Activated CD8-positive, alpha-beta memory T cell treated with anti-CD3 and anti-CD28 coated beads, Interleukin-2, amount 50 U/mL, for 1 hour (primary cell): ENCODE data around the gene KDF1.
"Not testable (repeated sequence)": the region's sequence is repeated elsewhere in the genome, so short reads cannot be mapped to it uniquely, and the experiment has no call there.

Experiments used
- DNase-seq: peaks from one replicate; pipeline ENCODE4 v3.0.0-alpha.2; 2020; ENCODE audit errors: extremely low read depth

The KDF1 gene

DNA sequence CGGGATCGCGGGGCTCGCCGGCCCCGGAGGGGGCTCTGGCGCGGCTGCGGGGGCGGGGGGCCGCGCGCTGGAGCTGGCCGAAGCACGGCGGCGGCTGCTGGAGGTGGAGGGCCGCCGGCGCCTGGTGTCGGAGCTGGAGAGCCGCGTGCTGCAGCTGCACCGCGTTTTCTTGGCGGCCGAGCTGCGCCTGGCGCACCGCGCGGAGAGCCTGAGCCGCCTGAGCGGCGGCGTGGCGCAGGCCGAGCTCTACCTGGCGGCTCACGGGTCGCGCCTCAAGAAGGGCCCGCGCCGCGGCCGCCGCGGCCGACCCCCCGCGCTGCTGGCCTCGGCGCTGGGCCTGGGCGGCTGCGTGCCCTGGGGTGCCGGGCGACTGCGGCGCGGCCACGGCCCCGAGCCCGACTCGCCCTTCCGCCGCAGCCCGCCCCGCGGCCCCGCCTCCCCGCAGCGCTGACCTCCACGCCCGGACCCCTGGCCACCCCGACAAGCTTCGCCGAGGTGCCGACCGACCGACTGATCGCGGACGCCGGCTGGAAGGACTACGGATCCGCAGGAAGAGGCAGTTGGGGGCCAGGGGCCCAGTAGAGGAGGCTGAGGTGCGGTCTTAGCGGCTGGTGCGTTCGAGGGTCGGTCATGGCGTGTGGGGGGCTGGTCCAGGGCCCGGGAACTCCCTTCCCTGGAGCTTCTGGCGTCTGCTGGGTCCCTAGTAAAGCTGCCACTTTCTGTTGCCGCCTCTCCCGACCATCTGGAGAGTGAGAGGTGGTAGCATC, 33.9 kb upstream of the KDF1 start:
- no peak for DNase-seq

DNA sequence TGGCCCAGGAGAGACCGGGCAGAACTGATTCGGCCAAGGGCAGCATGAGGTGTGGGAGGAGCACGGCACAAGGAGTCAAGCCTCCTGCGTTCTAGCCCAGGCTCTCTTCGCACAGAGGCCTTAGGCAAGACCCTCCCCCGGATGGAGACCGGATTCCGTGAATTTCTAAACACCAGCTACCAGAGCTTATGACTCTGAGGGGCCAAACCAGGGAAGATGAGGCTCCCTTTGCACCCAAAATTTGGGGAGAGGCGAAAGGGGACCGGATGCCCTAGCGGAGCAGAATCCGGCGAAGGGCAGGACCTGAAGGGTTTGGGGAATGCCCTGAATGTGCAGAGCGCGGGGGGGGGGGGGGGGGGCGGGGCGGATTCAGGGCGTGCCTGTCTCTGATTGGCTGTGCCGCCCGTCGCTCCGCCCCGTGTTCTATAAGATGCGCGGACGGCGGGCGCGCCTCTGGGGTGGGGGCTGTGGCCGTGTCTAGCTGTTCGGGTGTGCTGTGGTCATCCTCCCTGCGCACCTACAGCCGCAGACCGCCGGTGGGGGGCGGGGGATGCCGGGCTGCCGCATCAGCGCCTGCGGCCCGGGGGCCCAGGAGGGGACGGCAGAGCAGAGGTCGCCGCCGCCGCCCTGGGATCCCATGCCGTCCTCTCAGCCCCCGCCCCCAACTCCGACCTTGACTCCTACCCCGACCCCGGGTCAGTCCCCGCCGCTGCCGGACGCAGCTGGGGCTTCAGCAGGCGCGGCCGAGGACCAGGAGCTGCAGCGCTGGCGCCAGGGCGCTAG, 33.2 kb upstream of the KDF1 start, which contains the start of gene TRNP1:
Gene TRNP1 (plus strand): TSS at position 456 of the 783 bp plus-strand sequence. CDS start 95 bp downstream, at position 551.
- peak; percentile 38 for DNase-seq

DNA sequence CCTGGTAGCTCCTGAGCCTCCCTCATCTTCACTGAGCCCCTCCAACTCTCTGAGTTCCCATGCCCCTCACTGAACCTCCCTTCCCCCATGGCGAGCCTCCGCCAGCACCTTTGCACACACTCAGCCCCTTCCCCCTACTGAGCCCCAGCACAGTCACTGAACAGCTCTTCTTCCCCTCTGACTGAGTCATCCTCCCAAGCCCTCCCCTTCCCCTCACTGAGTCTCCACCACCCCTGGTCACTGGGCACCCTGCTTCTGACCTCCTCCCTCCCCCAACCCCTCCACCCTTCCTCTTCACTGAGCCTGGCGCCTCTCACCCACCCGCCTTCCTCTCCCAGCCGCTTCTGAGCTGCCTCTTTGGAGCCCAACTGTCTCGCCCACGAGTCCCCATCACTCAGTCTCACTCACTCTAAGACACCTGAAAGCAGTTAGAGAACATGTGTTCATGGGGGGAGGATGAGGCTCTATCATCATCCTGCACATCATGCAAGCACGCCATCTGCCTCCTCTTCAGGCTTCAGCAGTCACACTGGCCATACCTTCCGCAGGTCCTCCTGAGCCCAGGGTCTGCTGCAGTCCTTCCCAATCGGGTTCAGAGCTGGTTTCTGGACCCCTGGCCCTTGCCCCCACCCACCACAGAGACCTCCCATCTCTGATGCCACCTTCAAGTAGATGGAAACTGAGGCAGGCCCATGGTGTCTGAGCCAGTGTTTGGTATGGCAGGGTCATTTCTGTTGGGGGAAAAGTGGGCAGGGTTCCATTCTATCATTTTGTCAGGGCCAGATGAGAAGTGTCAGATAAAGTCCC, 31.2 kb upstream of the KDF1 start:
- DNase-seq: no peak

DNA sequence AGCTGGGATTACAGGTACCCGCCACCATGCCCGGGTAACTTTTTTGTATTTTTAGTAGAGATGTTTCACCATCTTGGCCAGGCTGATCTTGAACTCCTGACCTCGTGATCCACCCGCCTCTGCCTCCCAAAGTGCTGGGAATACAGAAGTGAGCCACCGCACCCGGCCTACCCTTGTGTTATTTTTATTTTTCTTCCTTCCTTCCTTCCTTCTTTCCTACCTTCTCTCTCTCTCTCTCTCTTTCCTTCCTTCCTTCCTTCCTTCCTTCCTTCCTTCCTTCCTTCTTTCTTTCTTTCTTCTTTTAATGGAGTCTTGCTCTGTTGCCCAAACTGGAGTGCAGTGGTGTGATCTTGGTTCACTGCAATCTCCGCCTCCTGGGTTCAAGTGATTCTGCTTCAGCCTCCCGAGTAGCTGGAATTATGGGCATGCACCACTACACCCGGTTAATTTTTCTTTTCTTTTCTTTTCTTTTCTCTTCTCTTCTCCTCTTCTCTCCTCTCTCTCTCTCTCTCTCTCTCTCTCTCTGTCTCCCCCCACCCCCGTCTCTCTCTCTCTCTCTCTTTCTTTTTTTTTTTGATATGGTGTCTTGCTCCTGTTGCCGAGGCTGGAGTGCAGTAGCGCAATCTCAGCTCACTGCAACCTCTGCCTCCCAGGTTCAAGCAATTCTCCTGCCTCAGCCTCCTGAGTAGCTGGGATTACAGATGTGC, 29.3 kb upstream of the KDF1 start:
- DNase-seq: not testable (repeated sequence)

DNA sequence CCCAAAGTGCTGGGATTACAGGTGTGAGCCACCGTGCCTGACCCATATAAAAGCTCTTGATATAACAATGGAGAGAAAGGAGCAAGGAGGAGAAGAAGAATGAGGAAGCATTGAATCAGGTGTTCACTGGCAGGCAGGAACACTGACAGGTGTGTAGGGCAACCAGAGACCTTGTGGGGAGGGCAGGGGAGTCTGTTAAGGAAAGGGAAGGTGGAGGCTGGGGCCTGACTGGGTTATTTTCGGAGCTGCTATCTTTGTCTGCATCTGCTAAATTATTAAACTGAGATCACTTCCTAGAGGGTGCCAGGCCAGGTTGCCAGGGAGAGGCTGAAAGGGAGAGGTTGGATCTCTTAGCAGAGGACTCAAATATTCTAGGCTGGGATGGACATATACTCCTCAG, 26.4 kb upstream of the KDF1 start:
- no peak for DNase-seq

DNA sequence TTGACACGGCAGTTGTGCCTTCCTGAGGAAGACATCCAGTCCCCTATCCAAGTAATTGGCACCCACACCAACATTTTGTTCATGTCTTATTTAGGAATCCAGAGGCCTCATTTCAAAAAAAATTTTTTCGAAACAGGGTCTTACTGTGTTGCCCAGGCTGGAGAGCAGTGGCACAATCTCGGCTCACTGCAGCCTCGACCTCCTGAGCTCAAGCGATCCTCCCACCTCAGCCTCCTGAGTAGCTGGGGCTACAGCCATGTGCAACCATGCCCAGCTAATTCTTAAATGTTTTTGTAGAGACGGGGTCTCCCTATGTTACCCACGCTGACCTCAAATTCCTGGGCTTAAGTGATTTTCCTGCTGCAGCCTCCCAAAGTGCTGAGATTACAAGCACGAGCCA, 24.0 kb upstream of the KDF1 start:
- DNase-seq: no peak

DNA sequence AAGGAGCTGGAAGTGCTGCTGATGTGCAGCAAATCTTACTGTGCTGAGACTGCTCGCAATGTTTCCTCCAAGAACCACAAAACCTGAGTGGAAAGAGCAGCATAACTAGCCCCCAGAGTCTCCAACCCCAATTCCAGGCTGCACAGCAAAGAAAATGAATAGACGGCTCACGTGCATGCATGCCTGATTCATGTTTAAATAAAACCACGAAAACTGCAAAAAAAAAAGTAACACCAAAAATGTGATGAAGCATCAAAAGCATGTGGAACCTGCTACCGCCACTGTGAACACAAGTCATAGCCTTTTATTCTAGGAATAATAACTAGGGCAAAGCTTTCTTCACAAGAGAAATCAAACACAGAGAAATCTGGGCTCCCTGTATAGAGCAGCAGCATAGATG, 23.6 kb upstream of the KDF1 start:
- no peak for DNase-seq

DNA sequence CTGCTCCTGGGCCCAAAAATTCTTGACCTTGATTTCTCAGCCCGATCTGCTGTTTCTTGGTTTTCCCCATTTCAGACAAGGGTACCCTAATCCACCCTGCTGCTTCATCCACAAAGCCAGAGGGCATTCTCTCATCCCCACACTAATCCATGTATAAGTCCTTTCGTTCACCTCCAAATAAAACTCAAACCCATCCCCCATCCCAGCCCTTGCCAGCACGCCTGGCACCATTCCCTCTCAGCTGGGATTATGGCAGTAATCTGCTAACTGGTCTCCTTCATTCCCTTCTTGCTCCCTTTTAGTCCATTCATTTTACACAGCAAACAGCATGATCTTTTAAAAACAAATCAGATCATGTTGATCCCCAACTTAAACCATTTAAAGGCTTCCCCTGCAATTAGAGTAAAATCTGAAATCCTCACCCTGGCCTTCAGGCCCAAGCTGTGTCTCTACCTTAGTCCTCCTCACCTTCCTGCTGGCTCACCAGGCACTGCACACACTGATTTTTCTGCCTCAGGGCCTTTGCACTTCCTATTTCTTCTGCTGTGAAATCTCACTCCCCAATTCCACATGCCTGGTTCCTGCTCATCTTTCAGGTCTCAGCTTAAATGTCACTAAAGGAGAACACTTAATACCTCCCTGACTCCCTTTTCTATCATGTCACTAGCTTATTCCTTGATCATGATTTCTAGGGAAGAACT, 21.0 kb upstream of the KDF1 start:
- DNase-seq: no peak

DNA sequence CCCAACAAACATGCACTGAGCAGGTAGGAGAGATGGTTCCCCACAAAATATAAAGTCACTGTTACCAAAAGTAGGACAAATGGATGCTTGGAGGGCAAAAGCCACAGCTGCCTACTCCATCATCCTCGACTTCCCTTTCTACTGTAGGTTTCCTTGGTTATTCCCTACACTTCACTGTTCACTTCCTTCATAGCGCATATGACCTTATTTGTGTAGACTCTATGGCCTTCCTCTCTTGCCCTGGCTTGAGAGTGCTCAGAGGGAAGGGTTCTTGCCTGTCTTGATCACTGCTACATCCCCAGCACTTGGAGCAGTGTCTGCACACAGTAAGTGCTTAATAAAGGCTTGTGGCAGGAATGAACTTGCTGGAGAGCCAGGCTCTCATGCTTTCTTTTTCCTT, 18.6 kb upstream of the KDF1 start:
- no peak for DNase-seq

DNA sequence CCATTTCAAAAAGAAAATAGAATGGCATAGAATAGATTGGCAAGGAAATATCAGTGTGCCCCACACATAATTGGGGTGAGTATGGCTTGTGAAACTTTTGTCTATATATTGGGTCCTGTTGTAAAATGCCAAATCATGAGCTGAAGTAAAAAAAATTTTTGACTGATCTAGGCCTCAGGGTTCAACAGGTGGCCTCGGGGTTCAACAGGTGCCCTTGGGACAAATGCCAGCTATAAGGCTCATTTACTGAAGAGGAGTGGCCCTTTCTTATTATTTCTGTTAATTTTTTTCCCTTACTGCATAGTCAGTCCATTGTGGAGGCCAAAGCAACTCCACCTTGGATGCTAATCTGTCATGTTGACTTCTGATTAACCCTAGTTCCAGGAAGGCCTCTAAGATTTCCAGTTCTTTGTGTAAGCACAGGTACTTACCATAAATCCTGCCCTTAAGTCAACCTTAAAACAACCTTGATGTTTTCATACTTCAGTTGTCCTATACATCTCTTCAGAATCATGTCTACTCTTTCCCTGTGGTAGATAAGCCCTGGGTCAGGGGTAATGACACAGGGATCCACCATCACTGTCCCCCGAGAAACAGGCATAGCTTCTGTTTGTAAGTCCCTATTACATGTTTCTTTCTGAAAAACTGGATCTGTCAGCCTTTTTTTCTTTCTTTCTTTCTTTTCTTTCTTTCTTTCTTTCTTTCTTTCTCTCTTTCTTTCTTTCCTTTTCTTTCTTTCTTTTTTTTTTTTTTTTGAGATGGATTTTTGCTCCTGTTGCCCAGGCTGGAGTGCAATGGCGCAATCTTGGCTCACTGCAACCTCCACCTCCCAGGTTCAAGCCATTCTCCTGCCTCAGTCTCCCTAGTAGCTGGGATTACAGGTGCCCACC, 16.6 kb upstream of the KDF1 start:
- DNase-seq: no peak

DNA sequence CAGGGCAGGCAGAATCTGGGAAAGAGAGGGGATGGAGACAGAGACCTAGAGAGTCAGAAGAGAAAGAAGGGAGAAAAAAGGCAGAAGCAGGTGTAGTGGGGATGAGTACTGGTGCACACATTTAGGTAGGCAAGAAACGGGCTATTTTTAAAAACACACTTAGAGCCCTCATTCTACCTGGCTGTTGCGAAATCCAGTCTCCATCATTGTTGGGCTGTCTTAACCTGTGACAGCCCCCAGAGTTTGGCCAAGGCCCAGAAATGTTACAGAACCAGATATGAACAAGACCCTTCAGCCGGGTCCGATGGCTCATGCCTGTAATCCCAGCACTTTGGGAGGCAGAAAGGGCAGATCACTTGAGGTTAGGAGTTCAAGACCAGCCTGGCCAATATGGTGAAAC, 12.6 kb upstream of the KDF1 start:
- no peak for DNase-seq

DNA sequence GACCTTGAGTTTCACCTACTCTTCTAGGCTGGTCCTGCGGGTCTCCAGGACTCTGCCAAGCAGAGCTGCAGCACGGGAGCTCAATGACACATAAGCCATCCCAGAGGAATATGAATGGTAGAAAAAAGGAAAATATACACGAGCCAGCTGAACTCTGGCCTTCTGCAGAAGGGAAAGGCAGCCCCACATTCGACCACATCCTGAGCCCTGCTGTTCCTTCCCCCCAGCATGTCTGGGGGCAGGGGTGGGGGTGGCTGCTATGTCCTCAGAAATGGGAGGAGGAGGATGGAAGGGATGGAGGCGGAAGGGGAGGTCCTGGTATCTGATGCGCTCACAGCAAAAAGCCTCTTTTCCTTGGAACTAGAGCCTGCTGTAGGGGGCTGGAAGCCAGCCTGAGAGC, 12.1 kb upstream of the KDF1 start:
- no peak for DNase-seq

DNA sequence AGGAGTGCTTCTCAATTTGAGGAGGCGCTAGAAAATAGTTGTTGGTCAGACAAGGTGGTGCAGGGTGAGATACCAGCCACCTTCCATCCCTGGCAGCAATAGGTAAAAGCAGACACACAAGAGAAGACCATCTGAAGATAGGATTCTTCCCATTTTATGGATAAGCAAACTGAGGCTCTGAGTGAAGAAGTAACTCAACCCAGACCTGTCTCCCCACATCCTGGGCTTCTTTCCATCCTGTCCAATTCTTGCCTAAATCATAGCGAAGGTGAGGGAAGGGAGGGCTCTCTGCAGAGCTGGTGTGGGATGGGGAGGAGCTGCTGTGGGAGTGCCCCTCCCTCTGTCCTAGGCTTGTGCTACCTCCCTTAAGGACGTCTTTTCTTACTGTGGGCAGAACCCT, 11.3 kb upstream of the KDF1 start:
- DNase-seq: no peak

DNA sequence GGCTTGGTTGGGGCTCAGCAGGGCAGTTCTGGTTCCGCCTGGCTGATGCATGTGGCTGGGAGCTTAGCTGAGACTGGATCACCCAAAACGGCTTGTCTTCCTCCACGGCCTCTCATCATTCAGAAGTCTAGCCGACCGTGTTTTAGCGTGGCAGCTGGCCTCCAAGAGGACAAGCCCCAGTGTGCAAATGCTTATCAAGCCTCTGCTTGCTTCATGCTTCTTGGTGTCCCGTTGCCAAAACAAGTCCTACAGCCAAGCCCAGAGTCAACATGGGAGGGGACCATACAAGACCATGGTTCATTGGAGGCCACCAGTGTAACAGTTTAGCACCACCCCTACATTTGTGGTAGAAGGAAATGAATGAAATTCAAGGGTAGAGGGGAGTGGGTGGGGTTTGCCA, 10.5 kb upstream of the KDF1 start:
- no peak for DNase-seq

DNA sequence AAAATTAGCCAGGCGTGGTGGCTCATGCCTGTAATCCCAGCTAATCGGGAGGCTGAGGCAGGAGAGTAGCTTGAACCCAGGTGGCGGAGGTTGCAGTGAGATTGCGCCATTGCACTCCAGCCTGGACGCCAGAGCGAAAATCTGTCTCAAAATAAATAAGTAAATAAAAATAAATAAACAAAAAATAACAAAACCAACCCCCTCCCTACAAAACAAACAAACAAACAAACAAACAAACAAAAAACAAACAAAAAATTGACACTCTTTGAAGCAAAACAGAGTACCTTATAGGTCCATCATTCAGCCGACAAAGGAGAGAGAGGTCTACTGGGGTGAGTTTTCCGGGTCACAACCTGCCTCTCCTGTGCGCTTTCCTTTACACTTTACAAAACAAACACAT, 5.4 kb upstream of the KDF1 start:
- DNase-seq: no peak

DNA sequence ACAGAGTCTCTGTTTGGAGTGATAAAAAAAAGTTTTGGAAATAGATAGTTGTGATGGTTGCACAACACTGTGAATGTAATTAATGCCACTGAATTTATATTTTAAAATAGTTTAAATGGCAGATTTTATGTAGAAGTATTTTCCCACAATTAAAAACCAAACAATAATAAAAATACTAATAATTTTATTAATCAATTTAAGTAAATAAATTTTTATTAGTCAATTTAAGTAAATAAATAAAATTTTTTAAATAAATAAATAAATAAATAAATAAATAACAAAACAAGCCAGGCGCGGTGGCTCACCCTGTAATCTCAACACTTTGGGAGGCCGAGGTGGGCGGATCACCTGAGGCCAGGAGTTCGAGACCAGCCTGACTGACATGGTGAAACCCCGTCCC, 4.9 kb upstream of the KDF1 start:
- no peak for DNase-seq

DNA sequence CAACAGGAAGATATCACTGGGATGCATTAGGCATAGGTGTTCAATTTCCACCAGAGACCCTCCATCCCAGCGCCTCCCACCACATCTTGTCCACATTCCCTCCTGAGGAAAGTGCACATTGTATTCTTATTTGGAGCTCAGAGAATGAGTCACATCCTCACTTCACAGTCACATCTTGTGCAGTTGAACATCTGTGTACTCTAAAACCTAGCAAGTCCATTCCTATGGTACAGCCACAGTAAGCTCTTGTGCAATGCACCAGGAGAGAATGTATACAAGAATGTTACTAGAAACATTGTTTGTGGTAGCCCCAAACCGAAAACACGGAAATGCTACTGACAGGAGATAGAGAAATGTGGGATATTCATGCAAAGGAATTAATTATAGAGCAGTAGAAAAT, 1.6 kb upstream of the KDF1 start:
- no peak for DNase-seq

DNA sequence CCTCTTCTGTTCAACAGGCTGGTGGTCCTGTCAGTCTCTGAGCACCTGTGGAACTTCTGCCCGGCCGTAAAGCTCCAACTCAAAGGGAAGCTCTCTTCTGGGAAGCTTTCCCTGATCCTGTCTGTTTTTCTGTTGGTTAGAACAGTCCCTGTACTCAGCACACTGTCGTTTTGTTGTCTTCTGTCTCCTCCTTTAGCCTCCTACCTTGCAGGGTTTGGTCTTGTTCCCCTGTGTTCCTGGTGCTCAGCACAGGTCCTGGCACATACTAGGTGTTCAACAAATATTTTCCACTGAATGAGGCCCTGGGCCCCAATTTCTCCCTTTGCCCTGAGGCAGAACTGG, 328 bp upstream of the KDF1 start:
- DNase-seq: no peak

DNA sequence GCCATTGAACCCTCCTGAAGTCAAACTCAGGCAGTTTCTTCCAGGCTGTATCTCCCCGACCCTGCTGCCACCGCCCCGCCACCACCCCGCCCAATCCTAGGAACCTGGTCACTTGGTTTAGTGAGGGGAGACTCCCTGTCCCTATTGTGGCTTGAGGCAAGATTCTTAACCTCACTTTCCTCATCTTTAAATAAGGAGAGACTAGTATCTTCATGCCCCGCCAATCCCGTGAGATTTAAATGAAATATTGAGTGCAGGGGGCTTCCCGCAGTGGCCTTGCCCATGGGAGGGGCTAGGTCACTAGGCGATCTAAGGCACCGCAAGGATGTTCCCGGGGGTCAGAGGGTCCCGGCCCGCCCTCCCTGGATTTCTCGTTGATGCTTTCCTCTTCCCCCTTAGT, 998 bp downstream of the KDF1 start:
- DNase-seq: no peak

DNA sequence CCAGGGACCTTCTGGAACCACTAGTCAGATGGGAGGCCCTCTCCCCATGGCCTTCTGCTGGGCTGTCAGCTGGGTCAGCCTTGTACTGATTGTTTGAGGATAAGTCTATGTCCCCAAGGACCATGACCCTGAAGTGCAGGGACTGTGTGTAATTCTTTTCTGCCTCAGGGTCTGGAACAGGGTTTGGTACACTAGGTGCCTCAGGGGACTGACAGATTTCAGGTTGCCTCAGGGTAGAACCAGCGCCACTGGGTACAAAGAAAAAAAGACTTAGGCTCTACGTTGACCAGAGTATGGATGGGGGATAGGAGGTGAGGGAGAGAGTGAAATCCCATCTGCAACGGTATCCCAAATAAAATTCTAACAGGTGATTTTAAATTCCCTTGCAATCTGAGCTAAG, 3.0 kb downstream of the KDF1 start:
- no peak for DNase-seq
